PFSK-1 (cell line): ENCODE data around the gene ADGRL2.

Experiments
- FOXP2 ChIP-seq: optimal IDR thresholded peaks from 2 replicates; pipeline ENCODE3; 2011; ENCODE audit warnings: borderline replicate concordance, control low read depth, inconsistent platforms; ENCODE audit not compliant: insufficient read depth; ENCODE audit errors: extremely low read length, extremely low read depth
- POLR2AphosphoS5 ChIP-seq: IDR thresholded peaks from 2 replicates; pipeline ENCODE4 v1.6.1; 2012; ENCODE audit warnings: low read depth, mild to moderate bottlenecking, control low read depth, low read length, moderate library complexity
- SIN3A ChIP-seq: IDR thresholded peaks from 2 replicates; pipeline ENCODE4 v1.6.1; 2012; ENCODE audit warnings: mild to moderate bottlenecking, low read length, moderate library complexity, borderline replicate concordance; ENCODE audit not compliant: insufficient read depth
- TAF1 ChIP-seq: IDR thresholded peaks from 2 replicates; pipeline ENCODE4 v1.6.1; 2012; ENCODE audit warnings: low read length, control low read depth, borderline replicate concordance; ENCODE audit not compliant: insufficient read depth
- TF ChIP-seq, protein P1 (sequence below), 2 experiments: IDR thresholded peaks; 2 replicates each; pipeline versions ENCODE4 v1.6.1 to v1.8.0; 2011 to 2012; ENCODE audit warnings: low read depth in 2 of 2, low read length in 2 of 2, control low read depth in 1 of 2, inconsistent platforms in 1 of 2, mild to moderate bottlenecking in 1 of 2, moderate library complexity in 1 of 2; ENCODE audit not compliant: insufficient read depth in 1 of 2

Gene ADGRL2

DNA sequence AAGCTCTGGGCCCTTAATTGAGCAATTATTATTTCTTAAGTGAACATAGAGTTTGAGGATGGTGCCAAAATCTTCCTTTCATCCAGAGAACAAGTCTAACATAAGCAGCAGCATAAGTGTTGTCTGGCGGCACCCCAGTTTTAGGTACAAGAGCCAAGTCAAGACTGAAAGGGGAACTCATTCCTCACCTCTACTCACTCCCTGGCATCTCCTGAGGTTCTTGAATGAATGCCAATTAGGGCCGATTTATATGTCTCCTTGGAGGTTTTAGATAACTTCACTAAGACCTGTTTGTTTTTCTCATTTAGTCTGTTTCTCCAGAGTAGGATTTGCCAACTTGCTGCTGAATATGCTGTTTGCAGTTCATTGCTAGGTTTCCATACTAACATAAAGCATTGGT is 42.6 kb upstream of the ADGRL2 start:
- TF ChIP-seq TAF1, result no peak
- TF ChIP-seq POLR2AphosphoS5, result no peak
- no peak for TF ChIP-seq FOXP2
- TF ChIP-seq, protein P1, sequence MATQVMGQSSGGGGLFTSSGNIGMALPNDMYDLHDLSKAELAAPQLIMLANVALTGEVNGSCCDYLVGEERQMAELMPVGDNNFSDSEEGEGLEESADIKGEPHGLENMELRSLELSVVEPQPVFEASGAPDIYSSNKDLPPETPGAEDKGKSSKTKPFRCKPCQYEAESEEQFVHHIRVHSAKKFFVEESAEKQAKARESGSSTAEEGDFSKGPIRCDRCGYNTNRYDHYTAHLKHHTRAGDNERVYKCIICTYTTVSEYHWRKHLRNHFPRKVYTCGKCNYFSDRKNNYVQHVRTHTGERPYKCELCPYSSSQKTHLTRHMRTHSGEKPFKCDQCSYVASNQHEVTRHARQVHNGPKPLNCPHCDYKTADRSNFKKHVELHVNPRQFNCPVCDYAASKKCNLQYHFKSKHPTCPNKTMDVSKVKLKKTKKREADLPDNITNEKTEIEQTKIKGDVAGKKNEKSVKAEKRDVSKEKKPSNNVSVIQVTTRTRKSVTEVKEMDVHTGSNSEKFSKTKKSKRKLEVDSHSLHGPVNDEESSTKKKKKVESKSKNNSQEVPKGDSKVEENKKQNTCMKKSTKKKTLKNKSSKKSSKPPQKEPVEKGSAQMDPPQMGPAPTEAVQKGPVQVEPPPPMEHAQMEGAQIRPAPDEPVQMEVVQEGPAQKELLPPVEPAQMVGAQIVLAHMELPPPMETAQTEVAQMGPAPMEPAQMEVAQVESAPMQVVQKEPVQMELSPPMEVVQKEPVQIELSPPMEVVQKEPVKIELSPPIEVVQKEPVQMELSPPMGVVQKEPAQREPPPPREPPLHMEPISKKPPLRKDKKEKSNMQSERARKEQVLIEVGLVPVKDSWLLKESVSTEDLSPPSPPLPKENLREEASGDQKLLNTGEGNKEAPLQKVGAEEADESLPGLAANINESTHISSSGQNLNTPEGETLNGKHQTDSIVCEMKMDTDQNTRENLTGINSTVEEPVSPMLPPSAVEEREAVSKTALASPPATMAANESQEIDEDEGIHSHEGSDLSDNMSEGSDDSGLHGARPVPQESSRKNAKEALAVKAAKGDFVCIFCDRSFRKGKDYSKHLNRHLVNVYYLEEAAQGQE (IDR thresholded peaks at IDR 0.05; ENCODE audit: insufficient read depth in 1 of 2, low read depth in 2 of 2, low read length in 2 of 2), result no peak
- TF ChIP-seq SIN3A, result no peak

- no peak for TF ChIP-seq FOXP2
- no peak for TF ChIP-seq POLR2AphosphoS5
- TF ChIP-seq SIN3A, result no peak
- TF ChIP-seq, protein P1 (IDR thresholded peaks at IDR 0.05; ENCODE audit: insufficient read depth in 1 of 2, low read depth in 2 of 2, low read length in 2 of 2), result no peak
- no peak for TF ChIP-seq TAF1
These were observed 40.1 kb upstream of the ADGRL2 start for GRCh38 chr1:81760477-81761097.

DNA sequence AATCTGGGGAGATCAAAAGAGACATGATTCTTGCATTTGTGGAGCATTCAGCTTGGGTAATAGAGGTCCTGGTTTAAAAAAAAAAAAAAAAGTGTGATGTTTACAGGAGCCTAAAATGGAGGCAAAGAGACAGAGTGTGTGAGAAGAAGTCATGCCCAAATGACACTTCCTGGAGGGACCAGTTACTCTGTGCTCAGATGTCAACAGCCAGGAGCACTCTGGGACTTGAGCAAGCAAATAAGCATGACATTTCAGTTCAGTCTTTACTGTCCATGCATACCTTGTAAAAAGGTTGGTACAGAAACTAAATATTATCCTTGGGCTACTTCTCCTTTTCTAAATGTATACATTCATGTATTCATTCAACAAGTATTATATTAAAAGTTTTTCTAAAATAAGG is 25.2 kb upstream of the ADGRL2 start:
- TF ChIP-seq TAF1 (no peak), SIN3A (no peak), FOXP2 (no peak), POLR2AphosphoS5 (no peak)
- TF ChIP-seq, protein P1 (IDR thresholded peaks at IDR 0.05; ENCODE audit: insufficient read depth in 1 of 2, low read depth in 2 of 2, low read length in 2 of 2), result no peak

- TF ChIP-seq, protein P1 (IDR thresholded peaks at IDR 0.05; ENCODE audit: insufficient read depth in 1 of 2, low read depth in 2 of 2, low read length in 2 of 2), result no peak
- TF ChIP-seq POLR2AphosphoS5, result no peak
- TF ChIP-seq SIN3A, result no peak
- no peak for TF ChIP-seq TAF1
- TF ChIP-seq FOXP2, result no peak
These were observed 19.9 kb upstream of the ADGRL2 start for GRCh38 chr1:81780705-81781454.
